ENCODE measurements around the gene GORASP2.
"Not testable (repeated sequence)": the region's sequence is repeated elsewhere in the genome, so short reads cannot be mapped to it uniquely, and the experiment has no call there.

Gene GORASP2

DNA sequence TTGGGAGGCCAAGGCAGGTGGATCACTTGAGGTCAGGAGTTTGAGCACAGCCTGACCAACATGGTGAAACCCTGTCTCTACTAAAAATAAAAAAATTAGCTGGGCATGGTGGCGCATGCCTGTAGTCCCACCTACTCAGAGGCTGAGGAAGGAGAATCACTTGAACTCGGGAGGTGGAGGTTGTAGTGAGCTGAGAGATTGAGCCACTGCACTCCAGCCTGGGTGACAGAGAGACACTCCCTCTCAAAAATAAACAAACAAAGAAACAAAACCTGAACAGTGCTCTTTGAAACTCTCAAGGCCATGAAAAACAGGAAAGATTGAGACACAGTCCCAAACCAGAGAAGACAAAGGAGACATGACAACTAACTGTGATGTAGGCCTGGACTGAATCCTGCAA lies 7.2 kb upstream of the GORASP2 start:
- in situ Hi-C loops (cut with MboI; ENCODE audit: low pct_unique_long_range_greater_than_20kb, low sequenced_read_pairs); DNase-seq: not testable (repeated sequence)

DNA sequence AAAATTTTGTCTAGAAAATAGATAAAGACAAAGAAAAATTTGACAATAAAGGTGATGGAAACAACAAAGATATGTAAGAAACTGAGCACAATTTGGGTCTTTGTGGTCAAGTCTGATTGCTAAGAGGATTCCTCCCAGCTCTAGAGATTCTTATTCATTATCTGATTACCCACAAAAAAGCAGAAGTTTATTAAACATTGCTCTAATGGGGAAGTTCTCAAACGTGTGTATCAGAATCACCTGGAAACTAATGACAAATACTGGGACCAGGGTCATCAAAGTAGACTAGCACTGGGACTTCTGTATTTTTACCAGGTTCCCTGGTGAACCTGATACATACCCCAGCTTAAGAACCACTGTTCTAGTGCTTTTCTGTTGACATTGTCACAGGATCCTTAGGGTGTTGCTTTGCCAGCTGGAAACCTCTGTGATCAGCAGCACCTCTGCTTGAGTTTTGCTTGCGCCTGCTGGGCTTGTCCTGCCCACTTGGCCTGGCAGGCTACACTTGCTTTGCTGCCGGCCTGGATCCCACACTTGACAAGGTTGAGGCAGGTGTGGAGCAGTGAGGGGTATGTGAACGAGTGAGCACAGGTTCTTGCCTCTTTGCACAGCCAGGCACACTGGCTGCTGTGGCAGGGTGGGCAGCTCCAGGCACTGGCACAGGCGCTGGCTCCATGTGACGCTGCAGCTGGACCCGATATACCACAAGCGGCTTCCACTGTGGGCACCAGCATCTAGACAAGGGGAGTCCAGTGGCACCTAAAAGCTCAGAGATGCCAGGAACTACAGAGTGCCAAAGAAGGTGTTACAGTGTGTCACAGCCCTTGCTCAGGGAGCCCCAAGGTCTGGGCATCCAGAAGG lies 6.2 kb upstream of the GORASP2 start:
- DNase-seq = peak; percentile 15
- in situ Hi-C loops (cut with MboI; ENCODE audit: low pct_unique_long_range_greater_than_20kb, low sequenced_read_pairs) = no loop called here

DNA sequence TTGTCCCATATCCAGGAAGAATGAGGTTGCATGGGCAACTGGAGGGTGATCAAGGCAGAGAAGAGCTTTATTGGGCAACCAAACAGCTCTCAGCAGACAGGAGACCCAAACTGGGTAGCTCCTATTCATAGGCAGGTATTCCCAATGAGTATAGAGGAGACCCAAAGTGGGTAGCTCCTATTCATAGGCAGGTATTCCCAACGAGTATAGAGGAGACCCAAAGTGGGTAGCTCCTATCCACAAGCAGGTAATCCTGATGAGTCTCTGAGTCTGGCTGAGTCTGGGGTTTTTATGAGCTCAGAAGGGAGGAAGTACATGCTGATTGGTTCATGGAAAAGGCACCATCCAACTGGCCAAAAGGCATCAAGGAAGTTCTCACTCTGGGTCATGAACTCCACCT lies 5.3 kb upstream of the GORASP2 start:
- in situ Hi-C loops (cut with MboI; ENCODE audit: low pct_unique_long_range_greater_than_20kb, low sequenced_read_pairs) = no loop called here
- DNase-seq = no peak

DNA sequence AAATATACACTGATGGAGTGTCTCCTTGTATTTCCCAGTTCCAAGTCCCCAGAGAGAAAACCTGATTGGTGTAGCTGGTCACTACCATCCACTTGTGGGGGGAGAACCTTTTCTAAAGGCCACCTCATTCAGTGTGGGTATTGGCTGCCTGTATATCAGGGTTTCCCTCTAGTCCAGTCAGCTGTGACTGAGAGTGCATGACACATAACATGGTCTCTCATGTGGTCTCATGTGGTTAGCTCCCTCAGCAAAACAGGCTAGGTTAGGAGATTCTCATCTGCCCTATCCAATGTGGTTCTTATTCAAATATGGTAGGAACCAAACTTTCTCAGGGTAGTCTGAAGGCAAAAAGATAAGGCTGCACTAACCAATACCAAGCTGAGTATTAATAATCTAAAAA lies 4.1 kb upstream of the GORASP2 start:
- DNase-seq = no peak
- in situ Hi-C loops (cut with MboI; ENCODE audit: low pct_unique_long_range_greater_than_20kb, low sequenced_read_pairs) = no loop called here

DNA sequence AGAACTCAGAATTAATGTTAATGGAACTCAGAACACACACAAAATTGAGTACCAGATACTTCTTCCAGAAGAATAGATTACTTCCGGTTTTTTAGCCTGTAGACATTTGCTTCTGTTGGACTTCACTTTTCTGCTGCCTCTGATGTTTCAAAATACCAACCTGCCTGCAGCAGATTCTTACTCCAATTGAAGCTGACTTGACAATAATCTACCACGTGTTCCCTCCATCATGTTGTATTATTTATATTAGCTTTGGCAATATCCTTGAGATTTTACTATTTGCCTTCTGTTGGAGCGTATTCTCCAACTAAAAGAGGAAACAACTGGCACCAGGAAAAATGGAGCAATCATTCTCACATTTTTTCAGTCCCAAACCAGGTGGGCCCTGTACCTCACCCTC lies 3.1 kb upstream of the GORASP2 start:
- in situ Hi-C loops (cut with MboI; ENCODE audit: low pct_unique_long_range_greater_than_20kb, low sequenced_read_pairs) = no loop called here

DNA sequence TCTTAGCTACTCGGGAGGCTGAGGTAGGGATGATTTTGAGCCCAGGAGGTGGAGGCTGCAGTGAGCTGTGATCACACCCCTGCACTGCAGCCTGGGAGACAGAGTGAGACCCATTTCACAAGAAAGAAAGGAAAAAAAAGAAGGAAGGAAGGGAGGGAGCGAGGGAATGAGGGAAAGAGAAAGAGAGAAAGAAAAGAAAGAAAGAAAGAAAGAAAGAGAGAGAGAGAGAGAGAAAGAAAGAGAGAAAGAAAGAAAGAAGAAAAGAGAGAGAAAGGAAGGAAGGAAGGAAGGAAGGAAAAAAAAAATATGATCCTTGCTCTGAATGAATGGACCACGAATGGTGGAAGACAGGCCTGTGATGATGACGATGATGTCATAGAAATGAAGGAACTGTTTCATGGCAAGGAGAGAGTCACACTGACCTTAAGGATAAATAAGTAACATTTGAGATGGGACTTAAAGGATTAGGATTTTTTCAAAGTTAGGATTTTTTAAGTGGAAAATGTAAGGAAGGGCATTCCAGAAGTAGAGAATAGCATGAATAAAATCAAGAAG lies 2.2 kb upstream of the GORASP2 start:
- DNase-seq = no peak
- in situ Hi-C loops (cut with MboI; ENCODE audit: low pct_unique_long_range_greater_than_20kb, low sequenced_read_pairs) = no loop called here

More for the DNA sequence above, 3.1 kb upstream of the GORASP2 start:
- no peak for DNase-seq

DNA sequence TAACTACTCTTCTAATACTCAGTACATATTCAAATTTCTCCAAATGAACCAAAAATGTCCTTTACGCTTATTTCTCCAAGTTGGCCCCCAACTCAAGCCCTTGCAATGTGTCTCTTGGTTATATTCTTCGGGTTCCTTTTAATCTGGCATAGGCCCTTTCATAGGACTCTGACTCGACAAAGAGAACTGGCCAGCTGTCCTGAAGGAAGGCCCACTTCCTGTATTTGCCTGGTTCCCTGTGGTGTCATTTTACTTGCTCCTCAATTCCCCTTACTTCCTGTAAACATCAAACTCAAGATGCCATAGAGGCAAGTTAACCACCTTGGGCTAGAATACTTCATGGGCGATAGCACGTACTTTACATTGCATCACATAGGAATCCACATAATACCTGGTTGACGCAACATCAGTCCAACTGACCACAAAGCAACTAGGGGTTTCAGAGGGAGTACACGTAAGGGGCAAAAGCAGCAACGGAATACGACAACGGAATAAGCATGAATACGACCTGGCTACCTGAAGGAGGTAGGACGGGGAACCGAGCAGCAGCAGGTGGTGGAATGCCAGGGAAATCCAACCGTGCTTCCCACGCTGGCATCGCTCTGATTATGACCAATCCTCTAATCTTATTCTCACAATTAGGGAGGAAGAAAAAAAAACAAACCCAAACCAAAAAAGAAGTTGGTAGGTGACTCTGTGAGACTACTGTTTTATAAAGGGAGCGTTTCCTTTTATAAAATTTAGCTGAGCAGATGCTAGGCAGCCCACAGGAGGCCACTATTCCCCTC lies 823 bp upstream of the GORASP2 start:
- DNase-seq = peak; percentile 69
- in situ Hi-C loops (cut with MboI; ENCODE audit: low pct_unique_long_range_greater_than_20kb, low sequenced_read_pairs) = no loop called here

DNA sequence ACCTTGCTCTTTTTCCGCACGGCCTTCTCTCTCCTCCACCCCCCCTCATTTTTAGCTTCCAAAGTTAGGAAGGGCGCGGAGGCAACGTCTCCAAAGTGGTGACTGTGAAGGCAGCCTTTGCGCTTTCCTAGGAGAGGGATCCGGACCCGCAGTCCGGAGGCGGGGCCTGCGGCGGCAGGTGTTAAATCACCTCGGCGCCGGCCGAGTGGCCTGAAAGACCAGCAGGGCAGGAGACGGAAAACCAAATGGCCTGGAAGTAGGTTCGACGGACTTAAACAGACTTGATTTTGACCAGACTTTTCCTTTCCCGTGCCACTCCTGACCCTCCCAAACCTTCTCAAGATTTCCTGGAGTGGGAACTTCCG lies 615 bp downstream of the GORASP2 start:
- in situ Hi-C loops (cut with MboI; ENCODE audit: low pct_unique_long_range_greater_than_20kb, low sequenced_read_pairs) = no loop called here
- peak; percentile 43 for DNase-seq

DNA sequence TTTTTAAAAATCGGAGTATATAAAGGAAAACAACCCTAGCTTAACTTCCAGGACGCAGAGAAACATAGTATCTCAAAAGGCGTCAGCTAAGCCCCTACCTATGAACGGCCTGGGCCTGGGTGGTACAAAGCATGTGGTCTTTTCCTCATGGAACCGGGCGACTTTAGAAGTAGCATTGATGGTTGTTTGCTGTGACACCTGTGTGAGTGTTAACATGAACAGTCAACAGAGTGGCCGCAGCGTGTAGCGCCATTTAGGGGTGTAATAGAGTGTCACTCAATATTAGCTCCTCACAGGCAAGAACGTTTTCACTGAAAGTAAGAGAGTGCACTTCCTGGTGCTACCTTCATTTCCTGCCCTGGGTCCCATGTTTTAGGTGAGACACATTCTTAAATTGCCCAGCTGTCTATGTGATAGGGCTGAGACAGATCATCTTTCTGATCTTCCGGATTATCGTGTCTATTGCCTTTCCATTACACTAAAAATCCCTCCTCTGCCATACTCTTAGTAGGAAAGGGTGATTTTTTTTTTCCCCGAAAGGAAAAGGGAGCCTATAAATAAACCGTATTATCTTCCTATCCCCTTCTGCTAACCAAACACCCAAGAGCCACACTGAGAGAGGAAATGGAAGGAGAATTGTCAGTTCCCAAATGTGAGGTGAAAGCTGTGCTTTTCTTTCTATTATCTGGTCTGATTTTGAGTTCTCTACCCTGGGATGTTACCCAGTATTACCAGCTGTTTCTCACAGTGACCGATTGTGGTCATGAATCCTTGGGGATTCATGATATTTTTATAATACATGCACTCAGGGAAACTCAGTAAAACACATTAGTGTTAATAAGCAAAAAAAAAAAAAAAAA lies 1.3 kb downstream of the GORASP2 start:
- in situ Hi-C loops (cut with MboI; ENCODE audit: low pct_unique_long_range_greater_than_20kb, low sequenced_read_pairs) = no loop called here
- peak; percentile 63 for DNase-seq

DNA sequence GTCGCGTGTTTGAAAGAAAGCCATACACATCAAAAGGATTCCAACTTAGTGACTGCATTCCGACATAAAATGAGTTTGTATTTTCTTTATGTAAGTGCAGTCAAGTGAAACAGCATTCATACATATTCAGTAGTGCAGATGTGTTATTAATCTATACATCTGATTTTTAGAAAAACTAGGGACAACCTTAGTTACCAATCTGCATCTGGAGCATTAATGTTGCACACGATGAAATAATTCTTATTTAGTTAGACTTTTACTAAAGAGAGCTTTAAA lies 1.9 kb downstream of the GORASP2 start:
- DNase-seq = no peak
- in situ Hi-C loops (cut with MboI; ENCODE audit: low pct_unique_long_range_greater_than_20kb, low sequenced_read_pairs) = no loop called here

DNA sequence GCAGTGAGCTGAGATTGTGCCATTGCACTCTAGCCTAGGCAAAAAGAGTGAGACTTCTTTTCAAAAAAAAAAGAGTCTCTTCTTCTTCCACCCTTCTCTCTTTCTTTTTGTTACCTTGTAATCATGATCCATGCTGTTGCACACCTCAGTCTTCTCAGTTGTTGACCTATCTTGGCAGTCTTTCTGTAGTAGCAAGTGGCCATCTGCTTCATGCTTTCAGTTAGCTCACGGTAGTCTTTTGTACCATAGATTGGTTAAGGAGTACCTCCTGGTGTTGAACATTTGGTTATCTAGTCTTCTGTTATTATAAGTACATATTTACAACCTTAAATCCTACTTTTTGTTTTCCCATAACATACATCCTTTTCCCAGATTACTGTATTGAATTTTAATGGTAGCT lies 3.1 kb downstream of the GORASP2 start:
- no peak for DNase-seq
- in situ Hi-C loops (cut with MboI; ENCODE audit: low pct_unique_long_range_greater_than_20kb, low sequenced_read_pairs) = no loop called here

DNA sequence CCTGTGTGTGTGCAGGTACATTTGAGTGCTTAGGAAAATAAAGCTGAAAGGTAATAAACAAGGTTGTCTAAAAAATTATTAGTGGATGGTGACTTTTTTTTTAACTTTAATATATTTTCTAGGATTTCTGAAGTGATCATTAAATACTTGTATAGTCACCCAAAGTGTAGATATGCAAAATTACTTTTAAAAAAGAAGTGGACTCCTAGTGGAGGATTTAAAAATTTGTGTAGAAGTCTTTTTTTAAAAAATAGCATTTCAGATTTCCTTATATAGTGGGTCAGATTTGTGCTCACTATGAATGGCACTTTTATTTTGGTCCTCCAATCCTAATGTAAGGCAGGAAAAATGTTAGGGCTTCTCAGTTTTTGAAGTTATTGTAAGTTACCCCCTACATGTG lies 3.9 kb downstream of the GORASP2 start:
- no peak for DNase-seq
- in situ Hi-C loops (cut with MboI; ENCODE audit: low pct_unique_long_range_greater_than_20kb, low sequenced_read_pairs) = no loop called here

DNA sequence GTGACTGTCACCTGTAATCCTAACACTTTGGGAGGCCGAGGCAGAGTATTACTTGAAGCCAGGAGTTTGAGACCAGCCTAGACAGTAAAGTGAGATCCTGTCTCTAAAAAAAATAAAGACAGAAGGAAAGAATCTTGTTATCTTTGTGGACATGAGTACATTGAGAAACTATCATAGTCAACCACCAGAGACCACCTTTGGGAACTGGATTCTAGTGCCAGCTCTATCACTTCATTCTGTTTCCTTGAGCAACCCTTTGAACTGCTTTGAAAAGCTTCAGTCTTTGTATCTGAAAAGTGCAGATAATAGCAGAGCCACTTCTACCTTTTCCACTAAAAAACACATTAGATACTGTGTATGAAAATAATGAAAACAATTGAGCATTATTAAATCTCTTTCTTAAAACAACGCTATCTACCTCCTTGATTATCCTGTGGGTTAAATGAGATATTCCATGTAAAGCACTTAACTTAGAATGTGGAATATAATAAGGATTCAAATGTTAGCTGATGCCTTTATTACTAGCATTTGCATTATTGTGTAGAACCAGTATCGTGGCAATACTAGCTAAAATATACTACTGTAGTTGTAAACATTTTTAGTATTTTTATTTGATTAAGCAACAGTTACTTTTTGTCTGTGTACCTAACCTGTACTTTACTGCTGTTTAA lies 8.8 kb downstream of the GORASP2 start:
- in situ Hi-C loops (cut with MboI; ENCODE audit: low pct_unique_long_range_greater_than_20kb, low sequenced_read_pairs) = no loop called here
- DNase-seq = no peak

DNA sequence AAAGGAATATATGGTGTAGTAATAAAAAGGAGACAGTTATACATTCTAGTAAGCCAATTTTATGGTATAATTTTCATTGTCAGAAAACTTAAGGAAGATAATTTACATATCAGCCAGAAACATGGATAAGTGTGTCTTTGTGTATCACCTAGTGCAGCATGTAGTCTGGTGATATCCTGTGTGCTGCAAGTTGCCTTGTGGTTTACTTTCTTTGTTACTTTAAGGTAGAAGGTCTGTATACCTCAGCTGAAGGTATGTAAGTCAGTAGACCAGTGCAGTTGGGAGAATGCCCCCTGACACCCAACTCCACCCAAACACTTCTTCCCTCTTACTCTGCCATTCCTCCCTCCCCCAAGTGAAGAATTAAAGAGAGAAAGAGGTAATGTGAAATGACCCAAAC lies 11.0 kb downstream of the GORASP2 start:
- in situ Hi-C loops (cut with MboI; ENCODE audit: low pct_unique_long_range_greater_than_20kb, low sequenced_read_pairs) = no loop called here
- DNase-seq = no peak

DNA sequence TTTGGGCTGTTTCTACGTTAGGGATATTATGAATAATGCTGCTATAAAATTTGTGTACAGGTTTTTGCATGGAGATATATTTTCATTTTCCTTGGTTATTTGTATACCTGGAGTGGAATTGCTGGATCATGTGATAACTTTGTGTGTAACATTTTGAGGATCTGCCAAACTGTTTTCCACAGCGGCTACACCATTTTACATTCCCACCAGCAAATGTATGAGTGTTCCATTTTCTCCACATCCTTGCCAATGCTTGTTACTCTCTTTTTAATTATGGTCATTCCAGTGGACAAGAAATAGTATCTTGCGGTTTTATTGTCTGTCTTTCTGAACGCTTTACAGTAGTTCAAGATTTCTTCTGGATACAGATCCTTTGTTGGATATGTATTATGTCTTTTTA lies 13.6 kb downstream of the GORASP2 start:
- in situ Hi-C loops (cut with MboI; ENCODE audit: low pct_unique_long_range_greater_than_20kb, low sequenced_read_pairs) = no loop called here
- no peak for DNase-seq

DNA sequence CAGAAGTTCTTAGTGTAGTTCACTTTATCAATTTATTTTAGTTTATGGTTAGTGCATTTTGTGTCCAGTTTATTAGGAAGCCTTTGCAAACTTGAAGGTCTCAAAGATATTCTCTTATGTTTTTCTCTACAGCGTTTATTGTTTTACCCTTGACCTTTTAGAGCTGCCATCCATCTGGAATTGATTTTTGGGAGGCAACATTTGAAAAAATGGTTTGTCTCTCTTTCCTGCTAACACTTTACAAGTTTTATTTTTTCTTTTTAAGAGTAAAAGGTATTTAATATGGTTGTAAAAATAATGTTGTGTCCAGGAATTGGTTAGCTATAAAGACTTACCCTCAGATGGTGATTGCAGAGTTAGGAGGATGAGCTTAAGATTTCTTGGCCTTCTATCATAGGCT lies 14.0 kb downstream of the GORASP2 start:
- in situ Hi-C loops (cut with MboI; ENCODE audit: low pct_unique_long_range_greater_than_20kb, low sequenced_read_pairs) = no loop called here
- DNase-seq = no peak

DNA sequence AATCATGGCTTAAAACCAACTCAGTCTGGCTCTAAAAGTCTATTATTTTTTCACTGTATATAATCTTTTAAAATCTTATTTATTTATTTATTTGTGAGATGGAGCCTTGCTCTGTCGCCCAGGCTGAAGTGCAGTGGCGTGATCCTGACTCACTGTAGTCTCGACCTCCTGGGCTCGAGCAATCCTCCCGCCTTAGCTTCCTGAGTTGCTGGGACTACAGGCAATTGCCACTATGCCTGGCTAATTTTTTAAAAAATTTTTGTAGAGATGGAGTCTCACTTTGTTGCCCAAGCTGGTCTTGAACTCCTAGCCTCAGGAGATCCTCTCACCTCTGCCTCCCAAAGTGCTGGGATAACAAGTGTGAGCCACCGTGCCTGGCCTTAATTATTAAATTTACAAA lies 14.5 kb downstream of the GORASP2 start:
- in situ Hi-C loops (cut with MboI; ENCODE audit: low pct_unique_long_range_greater_than_20kb, low sequenced_read_pairs) = no loop called here
- no peak for DNase-seq

DNA sequence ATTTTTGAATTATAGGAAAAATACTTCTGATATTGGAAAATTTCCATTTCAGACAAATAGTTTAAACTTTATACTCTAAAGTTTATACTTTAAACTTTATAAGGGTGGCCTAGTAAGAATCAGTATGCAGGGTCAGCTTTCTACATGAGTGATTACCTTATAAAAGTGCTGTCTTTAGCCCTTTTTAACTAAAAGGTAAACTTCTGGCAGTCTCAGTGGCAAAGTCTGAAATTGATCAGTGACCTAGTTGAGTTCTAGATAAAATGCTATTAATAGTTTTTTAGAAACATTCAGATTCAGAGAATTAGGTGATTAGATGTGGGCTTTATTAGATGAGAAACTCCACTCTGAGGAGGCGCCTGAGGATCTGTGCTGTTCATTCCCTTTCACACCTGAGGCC lies 15.5 kb downstream of the GORASP2 start:
- in situ Hi-C loops (cut with MboI; ENCODE audit: low pct_unique_long_range_greater_than_20kb, low sequenced_read_pairs) = no loop called here
- DNase-seq = no peak

DNA sequence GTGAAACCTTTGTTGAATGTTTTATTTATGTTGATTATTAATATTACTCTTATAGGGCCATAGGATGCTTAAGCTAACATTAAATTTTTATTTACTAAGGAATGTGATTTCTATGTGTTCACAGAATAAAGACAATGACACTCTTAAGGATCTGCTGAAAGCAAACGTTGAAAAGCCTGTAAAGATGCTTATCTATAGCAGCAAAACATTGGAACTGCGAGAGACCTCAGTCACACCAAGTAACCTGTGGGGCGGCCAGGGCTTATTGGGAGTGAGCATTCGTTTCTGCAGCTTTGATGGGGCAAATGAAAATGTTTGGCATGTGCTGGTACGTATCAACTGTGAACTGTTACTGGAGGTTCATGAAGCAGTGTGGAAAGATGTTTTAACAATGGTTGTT lies 20.4 kb downstream of the GORASP2 start:
- no peak for DNase-seq
- in situ Hi-C loops (cut with MboI; ENCODE audit: low pct_unique_long_range_greater_than_20kb, low sequenced_read_pairs) = no loop called here
